Measurements from ENCODE around the gene KCNMA1.
A peak's percentile ranks its signal among the peaks of the same experiment; 100 is the strongest.

GRCh38 chr10:77422491-77423338 lies 214.9 kb downstream of the KCNMA1 start:
- TF ChIP-seq POLR2A (IDR thresholded peaks at IDR 0.05): peak in 1 of 3 donors; percentile 50
- no peak for TF ChIP-seq CTCF (IDR thresholded peaks at IDR 0.05)
